HG02678 (cell line): ENCODE measurements around the gene GOLM1.

Experiments used
- ATAC-seq: cut with Tn5 transposase; IDR thresholded peaks from one replicate; pipeline ENCODE4 v1.9.1; 2021; ENCODE audit warnings: mild to moderate bottlenecking, moderate library complexity; ENCODE audit not compliant: unreplicated experiment

Gene GOLM1

GRCh38 chr9:86046930-86047341 lies 52.4 kb downstream of the GOLM1 start:
- no peak for ATAC-seq

- ATAC-seq: no peak
Measured at GRCh38 chr9:86046071-86046636, 53.2 kb downstream of the GOLM1 start.

- no peak for ATAC-seq
Measured at GRCh38 chr9:86045654-86046053, 53.7 kb downstream of the GOLM1 start.

GRCh38 chr9:86043999-86044398 lies 55.4 kb downstream of the GOLM1 start:
- no peak for ATAC-seq

- no peak for ATAC-seq
Measured at GRCh38 chr9:86043586-86043985, 55.8 kb downstream of the GOLM1 start.

GRCh38 chr9:86042199-86042978 lies 57.0 kb downstream of the GOLM1 start:
- ATAC-seq: no peak

GRCh38 chr9:86041311-86041741 lies 58.0 kb downstream of the GOLM1 start:
- no peak for ATAC-seq

GRCh38 chr9:86040861-86041155 lies 58.5 kb downstream of the GOLM1 start:
- ATAC-seq: no peak

- ATAC-seq: no peak
Measured at GRCh38 chr9:86039991-86040860, 59.1 kb downstream of the GOLM1 start.

- ATAC-seq: no peak
Measured at GRCh38 chr9:86036555-86036954, 62.8 kb downstream of the GOLM1 start.

GRCh38 chr9:86035827-86036440 lies 63.4 kb downstream of the GOLM1 start:
- ATAC-seq: no peak

- ATAC-seq: no peak
Measured at GRCh38 chr9:86034863-86035734, 64.3 kb downstream of the GOLM1 start.

- no peak for ATAC-seq
Measured at GRCh38 chr9:86027767-86028166, 71.6 kb downstream of the GOLM1 start.

GRCh38 chr9:86022687-86023266 lies 76.6 kb downstream of the GOLM1 start:
- no peak for ATAC-seq

GRCh38 chr9:86021166-86021565 lies 78.2 kb downstream of the GOLM1 start:
- no peak for ATAC-seq

GRCh38 chr9:86020731-86021130 lies 78.6 kb downstream of the GOLM1 start:
- no peak for ATAC-seq

GRCh38 chr9:86009133-86009532 lies 90.2 kb downstream of the GOLM1 start:
- ATAC-seq: no peak

- no peak for ATAC-seq
Measured at GRCh38 chr9:86005253-86005775, 94.0 kb downstream of the GOLM1 start.

GRCh38 chr9:85995599-85995998 lies 103.8 kb downstream of the GOLM1 start:
- no peak for ATAC-seq

GRCh38 chr9:85995097-85995496 lies 104.3 kb downstream of the GOLM1 start:
- no peak for ATAC-seq
